OCI-M2 (cell line): ENCODE measurements around the gene WNT9A.

Experiments used
- DNase-seq: peaks from one replicate; lab custom pipeline; 2025; ENCODE audit not compliant: unreplicated experiment; lab: John Stamatoyannopoulos, UW

The WNT9A gene

DNA sequence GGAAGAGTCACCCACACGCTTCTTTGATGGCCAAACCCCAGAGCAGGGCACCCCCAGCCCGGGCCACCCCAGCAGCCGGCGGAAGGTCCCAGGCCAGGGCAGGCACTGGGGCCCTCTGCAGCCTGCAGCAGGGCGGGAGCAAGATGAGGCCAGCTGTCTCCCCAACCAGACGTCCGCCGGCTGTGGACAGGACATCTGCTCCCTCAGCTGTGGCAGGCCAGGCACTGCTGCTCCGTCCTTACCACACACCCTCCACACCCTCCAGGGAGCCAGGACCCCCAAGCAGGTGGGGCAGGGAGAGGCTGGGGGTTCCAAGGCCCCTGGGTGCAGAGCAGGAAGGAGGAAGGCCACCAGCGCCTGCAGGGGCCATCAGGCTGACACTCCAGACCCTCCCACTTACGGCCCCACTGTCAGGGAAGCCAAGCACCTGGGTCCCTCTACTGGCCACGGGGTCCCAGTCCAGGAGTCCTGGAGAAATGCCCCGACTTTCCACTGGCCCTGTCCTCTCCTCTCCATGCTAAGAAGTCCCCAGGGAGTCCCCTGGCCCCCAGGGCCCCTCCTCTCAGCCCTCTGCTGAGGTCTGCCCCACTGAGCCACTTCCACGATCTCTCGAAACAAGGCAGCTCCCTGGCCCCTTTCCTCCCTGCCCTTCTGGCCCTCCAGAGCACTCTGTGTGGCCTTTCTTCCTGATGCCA, 5.6 kb downstream of the WNT9A start:
- DNase-seq, result no peak

- no peak for DNase-seq
Observed at GRCh38 chr1:227941509-227942020, 6.2 kb downstream of the WNT9A start.

DNA sequence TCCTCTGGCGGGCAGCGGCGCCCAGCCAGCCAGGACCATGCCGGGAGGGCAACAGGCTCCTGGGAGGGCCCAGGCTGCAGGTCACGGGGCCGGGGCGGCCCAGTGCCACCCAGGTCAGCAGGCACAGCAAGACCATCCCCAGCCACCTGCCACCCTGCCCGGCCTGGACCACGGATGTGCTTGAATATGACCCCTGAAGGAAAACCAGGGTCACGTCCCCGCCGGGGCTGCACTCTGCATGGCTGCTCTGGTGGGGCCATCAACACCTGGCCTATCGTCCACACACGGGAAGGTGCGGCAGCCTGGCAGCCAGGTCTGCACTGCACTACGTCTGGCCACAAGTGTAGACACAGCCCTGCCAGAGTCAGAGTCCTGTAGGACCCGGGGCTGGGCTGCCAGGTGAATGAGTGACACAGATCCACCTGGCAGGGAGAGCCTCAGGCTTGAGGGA, 6.9 kb downstream of the WNT9A start:
- no peak for DNase-seq

DNA sequence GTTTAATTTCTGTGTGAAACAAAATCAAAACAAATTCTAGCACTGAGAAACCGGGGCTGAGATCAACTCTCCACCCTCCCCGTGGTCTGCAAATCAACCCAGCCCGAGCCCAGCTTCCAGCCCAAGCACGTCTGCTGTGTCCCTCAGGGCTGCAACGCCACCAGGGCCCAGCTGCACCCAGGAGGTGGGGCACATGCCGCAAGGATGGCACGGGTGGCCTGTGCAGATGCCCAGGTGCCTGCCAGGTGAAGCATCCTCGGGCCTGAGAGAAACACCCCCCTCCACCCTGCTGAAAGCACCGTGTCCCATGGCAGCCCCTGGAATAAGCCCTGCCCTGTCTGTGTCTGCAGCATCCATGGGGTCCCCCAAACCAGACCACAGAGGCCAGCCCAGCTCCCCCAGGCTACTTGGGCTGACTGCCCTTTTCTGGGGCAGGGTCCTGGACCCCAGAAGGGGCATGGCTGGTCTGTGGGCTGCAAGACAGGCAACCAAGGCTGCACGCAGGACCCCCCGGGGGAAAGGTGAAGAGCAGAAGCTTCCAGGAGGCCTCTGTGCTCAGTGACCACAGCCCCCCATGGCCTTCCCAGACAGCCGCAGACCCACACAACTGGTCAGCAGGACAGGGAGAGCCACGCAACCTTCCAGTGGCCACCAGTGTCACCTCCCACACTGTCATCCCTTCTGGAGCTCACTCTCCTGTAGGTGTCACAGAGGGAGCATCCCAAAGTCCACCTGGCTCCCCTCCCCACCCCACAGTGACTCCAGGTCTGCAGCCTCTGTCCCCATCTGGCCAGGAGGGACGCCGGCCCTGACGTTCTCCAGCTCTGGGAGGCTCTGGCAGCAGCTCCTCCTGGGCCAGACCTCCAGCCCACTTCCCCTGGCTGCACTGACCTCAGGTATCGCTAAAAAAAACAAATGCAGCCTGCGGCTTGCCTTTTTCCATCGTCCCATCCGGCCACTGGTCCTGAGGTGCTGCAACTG, 7.7 kb downstream of the WNT9A start:
- no peak for DNase-seq

- DNase-seq, result no peak
Observed at GRCh38 chr1:227938911-227939790, 8.6 kb downstream of the WNT9A start.

DNA sequence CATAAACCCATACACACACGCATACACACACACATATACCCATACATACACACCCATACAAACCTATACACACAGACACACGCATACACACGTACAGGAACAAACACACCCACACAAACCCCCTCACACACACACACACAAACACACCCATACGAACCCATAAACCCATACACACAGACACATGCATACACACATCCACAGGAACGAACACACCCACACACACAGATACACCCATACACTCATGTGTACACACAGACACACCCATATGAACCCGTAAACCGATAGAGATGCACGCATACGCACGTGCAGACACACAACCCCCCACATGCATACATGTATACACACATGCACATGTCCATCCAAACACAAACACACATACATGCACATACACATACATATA, 9.5 kb downstream of the WNT9A start:
- no peak for DNase-seq

GRCh38 chr1:227937838-227938145, 9.9 kb downstream of the WNT9A start:
- DNase-seq, result no peak

- no peak for DNase-seq
Observed at GRCh38 chr1:227937031-227937837, 10.5 kb downstream of the WNT9A start.

DNA sequence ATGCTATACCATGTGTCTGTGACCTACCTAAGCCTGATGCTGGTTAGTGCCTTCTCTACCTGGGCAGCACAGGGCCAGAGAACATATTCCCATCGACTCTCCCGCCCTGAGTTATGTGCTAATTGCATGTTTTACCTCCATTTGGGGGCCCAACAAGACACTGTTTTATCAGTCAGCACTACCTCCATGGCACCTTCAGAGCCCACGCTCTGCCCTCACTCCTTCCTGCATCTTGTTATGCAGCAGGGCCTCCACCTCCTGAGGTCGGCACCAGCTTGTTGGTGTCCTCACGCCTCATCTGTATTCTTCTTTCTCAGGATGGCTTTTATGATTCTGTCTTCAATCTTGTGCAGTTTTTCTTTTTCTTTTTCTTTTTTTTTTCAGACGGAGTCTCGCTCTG, 11.9 kb downstream of the WNT9A start:
- no peak for DNase-seq

DNA sequence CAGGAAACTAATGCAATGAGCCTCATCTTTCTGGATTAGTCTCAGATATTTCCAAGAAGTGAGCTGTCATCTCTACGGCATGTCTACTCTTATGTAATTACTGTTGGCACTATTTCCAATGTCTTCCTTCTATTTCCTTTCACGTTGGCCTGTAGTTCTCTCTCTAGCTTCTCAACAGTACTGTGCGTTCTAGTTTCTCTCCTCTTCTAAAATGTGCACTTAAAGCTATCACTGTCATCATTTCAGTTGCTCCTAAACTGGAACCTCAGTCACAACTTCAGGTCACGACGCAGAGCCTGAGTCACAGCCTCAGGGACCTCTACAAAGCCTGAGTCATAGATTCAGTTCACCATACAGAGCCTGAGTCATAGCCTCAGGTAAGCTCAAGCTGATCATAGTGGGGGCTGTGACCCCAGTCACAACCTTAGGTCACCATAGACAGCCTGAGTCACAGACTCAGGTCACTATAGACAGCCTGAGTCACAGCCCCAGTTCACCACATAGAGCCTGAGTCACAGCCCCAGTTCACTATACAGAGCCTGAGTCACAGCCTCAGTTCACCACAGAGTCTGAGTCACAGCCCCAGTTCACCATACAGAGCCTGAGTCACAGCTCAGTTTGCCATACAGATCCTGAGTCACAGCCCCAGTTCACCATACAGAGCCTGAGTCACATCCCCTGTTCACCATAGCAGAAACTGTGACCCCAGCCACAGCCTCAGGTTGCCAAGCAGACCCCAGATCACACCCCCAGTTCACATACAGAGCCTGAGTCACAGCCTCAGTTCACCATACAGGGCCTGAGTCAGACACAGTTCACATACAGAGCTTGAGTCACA, 13.0 kb downstream of the WNT9A start:
- DNase-seq, result no peak

- DNase-seq, result no peak
Observed at GRCh38 chr1:227929751-227930472, 17.8 kb downstream of the WNT9A start.

GRCh38 chr1:227928811-227929375, 18.8 kb downstream of the WNT9A start:
- DNase-seq, result no peak

DNA sequence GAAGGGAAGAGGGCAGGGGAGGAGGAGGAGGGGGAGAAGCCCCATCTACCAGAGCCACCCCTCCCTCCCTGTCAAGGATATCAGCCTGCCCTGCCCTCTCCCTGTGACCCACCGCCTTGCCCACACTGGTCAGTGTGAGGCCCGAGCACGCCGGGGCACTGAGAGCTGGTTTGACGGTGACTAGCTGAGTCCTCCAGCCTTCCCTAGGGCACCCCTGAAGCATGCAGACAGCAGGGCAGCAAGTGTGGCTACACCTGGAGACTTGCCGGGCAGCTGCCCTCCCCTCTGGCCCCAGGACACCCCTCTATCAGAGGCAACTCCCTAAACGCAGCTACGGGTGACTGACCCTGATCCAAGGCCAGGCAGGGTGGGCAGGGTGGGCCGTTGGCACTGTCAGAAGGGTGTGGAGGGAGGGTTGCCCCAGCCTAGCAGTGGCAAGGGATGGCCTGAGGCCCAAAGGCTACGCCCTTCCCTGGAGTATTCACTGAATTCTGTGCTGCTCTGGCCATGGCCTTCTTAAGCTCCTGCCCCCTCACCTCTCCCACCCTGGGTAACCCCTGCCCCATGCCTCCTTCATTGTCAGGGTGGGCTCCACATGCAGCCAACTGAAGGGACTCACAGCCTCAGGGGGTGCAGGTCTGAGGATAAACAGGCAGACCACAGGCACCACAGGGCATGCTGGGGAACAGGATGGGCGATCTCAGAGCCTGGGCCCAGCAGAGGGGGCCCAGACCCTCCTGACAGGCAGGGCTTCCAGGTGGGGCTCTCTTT, 19.6 kb downstream of the WNT9A start:
- DNase-seq, result no peak

DNA sequence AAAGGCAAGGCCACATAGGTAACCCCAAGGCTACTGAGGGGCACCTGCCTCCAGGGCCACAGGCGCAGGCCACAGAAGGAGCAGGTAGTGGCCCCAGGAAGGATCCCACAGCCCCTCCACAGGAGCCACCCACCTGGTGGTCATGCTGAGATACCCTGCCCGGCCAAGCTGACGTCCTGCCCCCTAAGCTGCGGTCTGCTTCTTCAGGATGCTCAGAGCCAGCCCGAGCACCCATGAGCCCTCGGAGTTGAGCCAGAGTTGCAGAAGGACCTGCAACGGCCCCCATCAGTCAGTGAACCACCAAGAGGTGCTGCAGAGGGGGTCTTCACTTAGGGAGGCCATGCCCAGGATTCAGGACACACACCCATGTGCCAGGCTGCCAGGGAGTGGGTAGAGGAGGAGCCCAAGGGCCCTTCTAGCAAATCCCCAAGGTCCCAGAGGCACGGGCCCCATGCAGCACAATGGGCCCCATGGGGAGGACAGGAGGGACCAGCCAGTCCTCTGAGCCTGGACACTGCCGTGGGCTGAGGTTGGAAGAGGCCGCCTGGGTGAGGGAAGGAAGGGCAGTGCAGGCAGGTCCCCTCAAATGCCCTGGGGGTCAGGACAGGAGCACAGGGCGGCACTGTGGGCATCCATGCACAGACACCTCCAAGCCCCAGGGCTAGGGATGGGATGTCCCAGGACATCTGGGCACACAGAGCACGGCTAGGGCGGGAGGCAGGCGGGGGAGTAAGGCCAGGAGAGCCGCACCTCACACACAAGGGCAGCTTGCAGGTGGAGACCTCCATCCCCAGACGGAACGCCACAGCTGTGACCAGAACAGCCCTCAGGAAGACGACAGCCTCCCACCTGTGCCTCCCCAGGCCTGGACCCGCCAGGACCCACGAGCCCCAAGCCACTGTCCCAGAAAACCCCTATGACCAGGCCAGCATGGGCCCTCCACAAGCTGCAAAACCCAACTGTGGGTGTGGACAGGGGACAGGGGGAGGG, 20.5 kb downstream of the WNT9A start:
- no peak for DNase-seq

DNA sequence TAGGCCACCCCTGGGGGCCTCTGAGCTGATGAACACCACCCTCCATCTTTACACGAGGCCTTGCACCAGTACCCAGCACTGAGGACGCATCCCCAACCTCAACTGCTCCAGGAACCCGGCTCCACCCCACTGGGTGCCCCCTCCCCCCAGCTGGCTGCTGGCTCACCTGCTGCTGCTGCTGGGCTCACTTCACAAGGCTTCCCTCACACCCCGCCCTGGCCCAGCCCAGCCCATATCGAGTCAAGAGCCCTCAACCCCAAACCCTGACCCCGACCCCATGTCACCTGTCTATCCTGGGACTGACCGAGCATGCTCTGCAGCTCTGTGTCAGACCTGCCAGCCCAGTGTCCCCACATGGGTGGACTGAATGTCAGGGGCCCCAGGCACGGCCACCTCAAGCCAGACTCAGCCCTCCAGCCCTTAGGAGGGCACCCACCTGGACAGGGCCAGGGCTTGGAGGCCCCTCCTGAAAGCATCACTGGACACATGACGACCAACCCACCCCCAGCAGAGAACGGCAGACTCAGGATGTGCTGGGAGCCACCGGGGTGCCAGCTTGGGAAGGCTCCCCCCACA, 21.4 kb downstream of the WNT9A start:
- no peak for DNase-seq

- no peak for DNase-seq
Observed at GRCh38 chr1:227925582-227926198, 22.0 kb downstream of the WNT9A start.
